Neural progenitor cell (in vitro differentiated cells): ENCODE data around the gene FAM131C. TPM values are rescaled to one million over a fixed set of nuclear protein-coding genes. Genes with fewer than 3 reads are reported as not detected.
A peak's percentile ranks its signal among the peaks of the same experiment; 100 is the strongest.
"Not testable (repeated sequence)": the region's sequence is repeated elsewhere in the genome, so short reads cannot be mapped to it uniquely, and the experiment has no call there.

Source experiments
- DNase-seq: peaks from one replicate; pipeline ENCODE4 v3.0.0-alpha.2; 2016; ENCODE audit warnings: low spot score
- H2AFZ ChIP-seq: fragments of 200-600 bp; sonication (generic); replicated peaks from 2 replicates; pipeline ENCODE4 v1.6.1; 2016; ENCODE audit warnings: antibody characterized with exemption
- H3F3A ChIP-seq: fragments of 200-600 bp; sonication (generic); 2 replicates; pipeline ENCODE4 v1.6.1; 2016; ENCODE audit warnings: antibody characterized with exemption, low read depth
- H3K27ac ChIP-seq: fragments of 200-600 bp; sonication (generic); 2 replicates; pipeline ENCODE4 v1.5.1; 2016; ENCODE audit warnings: mild to moderate bottlenecking
- H3K27me3 ChIP-seq: fragments of 200-600 bp; sonication (generic); 2 replicates; pipeline ENCODE4 v1.6.1; 2016; ENCODE audit warnings: mild to moderate bottlenecking, moderate library complexity
- H3K36me3 ChIP-seq: fragments of 200-600 bp; sonication (generic); 2 replicates; pipeline ENCODE4 v1.5.1; 2016
- H3K4me1 ChIP-seq: fragments of 200-600 bp; sonication (generic); 2 replicates; pipeline ENCODE4 v1.6.1; 2016; ENCODE audit warnings: mixed run types
- H3K4me2 ChIP-seq: fragments of 200-600 bp; sonication (generic); 2 replicates; pipeline ENCODE4 v1.6.1; 2016
- H3K4me3 ChIP-seq: fragments of 200-600 bp; sonication (generic); 2 replicates; pipeline ENCODE4 v1.5.1; 2016
- H3K79me2 ChIP-seq: fragments of 200-600 bp; sonication (generic); 2 replicates; pipeline ENCODE4 v1.6.1; 2016; ENCODE audit warnings: low read depth
- H3K9ac ChIP-seq: fragments of 200-600 bp; sonication (generic); 2 replicates; pipeline ENCODE4 v1.6.1; 2016
- H3K9me3 ChIP-seq: fragments of 200-600 bp; sonication (generic); 2 replicates; pipeline ENCODE4 v1.5.1; 2016; ENCODE audit warnings: low read depth
- H4K20me1 ChIP-seq: fragments of 200-600 bp; sonication (generic); 2 replicates; pipeline ENCODE4 v1.6.1; 2016; ENCODE audit warnings: low read depth
- H3K27ac Mint-ChIP-seq: 3 replicates; pipeline ENCODE4 v1.8.0; 2021; ENCODE audit warnings: mixed read lengths
- H3K27me3 Mint-ChIP-seq: 2 replicates; pipeline ENCODE4 v1.8.0; 2022; ENCODE audit warnings: low read depth, mild to moderate bottlenecking, inconsistent platforms, moderate library complexity, mixed read lengths; ENCODE audit not compliant: insufficient read depth
- H3K36me3 Mint-ChIP-seq: 3 replicates; pipeline ENCODE4 v1.8.0; 2021; ENCODE audit warnings: mixed read lengths
- H3K4me1 Mint-ChIP-seq: 3 replicates; pipeline ENCODE4 v1.8.0; 2021; ENCODE audit warnings: mixed read lengths
- H3K4me3 Mint-ChIP-seq: 3 replicates; pipeline ENCODE4 v1.8.0; 2021; ENCODE audit warnings: mild to moderate bottlenecking, moderate library complexity, mixed read lengths
- H3K9me3 Mint-ChIP-seq: 3 replicates; pipeline ENCODE4 v1.8.0; 2020; ENCODE audit warnings: mixed read lengths
- EZH2 ChIP-seq: fragments of 200-600 bp; sonication (generic); IDR thresholded peaks from 2 replicates; pipeline ENCODE4 v1.6.1; 2017; ENCODE audit warnings: antibody characterized with exemption, mild to moderate bottlenecking, moderate library complexity
- EZH2phosphoT487 ChIP-seq: fragments of 200-600 bp; sonication (generic); IDR thresholded peaks from 2 replicates; pipeline ENCODE4 v1.6.1; 2017; ENCODE audit warnings: antibody characterized with exemption
- total RNA-seq: library from RNA; depleted of rRNA; stranded (reverse); fragments of >200 nt; gene quantifications from 2 replicates; pipeline ENCODE4 v1.2.3, GENCODE V29; 2015; ENCODE audit warnings: low replicate concordance
- TF ChIP-seq, protein P1 (sequence below): fragments of 200-600 bp; sonication (generic); IDR thresholded peaks from 2 replicates; pipeline ENCODE4 v1.5.1; 2017; ENCODE audit warnings: antibody characterized with exemption, mild to moderate bottlenecking

The FAM131C gene
- total RNA-seq, 1 donor from 2014 or later, result 0.13 TPM

DNA sequence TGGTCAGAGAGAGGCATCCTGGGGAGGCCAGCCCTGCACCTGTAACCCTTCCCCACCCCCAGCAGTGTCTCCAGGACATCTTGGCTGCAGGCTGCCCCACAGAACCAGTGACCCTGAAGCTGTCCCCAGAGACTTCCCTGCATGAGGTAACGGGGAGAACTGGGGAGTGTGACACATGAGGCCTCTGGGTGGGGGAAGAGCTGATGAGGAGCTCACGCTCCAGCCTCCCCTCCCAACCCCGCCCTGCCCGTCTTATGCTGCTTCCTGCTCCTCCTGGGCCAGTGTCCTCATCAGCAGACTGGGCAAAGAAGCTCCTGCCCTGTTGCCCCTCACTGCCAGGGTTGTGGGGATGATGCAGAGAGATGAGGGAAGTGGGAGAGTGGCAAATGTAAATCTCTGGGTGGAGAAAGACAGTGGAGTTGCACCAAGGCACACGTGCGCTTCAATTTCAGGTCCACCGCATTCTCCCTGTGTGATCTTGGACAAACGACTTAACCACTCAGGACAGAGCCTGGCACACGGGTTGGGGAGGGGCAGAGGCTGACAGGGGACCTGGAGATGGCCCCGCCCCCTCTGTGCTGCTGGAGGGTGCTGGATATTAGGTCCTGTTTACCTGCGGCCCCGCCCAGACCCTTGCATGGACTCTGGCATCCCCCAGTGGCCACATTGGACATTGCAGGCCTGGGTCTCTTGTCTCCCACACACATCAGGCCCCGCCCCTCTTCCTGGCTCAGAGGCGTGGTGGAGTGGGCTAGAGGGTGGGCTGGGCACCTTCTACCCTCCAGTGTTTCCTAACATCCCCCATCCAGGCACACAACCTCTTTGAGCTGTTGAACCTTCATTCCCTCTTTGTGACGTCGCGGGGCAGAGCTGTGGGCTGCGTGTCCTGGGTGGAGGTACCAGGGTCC lies 17.6 kb downstream of the FAM131C start:
- H3K4me1 ChIP-seq, result no peaks in the 10 kb centered on the region
- Mint-ChIP-seq H3K9me3 (no peaks in the 10 kb centered on the region), H3K4me3 (no peak overlapping the region), H3K27me3 (peaks cover 6% of the 10 kb centered on the region), H3K4me1 (peaks cover 9% of the 10 kb centered on the region), H3K27ac (peak overlapping the region; percentile 96), H3K36me3 (no peaks in the 10 kb centered on the region)
- H3K36me3 ChIP-seq, result no peaks in the 10 kb centered on the region
- no peaks in the 10 kb centered on the region for H3K9me3 ChIP-seq
- TF ChIP-seq EZH2phosphoT487, result no peak
- no peak for TF ChIP-seq EZH2
- TF ChIP-seq, protein P1, sequence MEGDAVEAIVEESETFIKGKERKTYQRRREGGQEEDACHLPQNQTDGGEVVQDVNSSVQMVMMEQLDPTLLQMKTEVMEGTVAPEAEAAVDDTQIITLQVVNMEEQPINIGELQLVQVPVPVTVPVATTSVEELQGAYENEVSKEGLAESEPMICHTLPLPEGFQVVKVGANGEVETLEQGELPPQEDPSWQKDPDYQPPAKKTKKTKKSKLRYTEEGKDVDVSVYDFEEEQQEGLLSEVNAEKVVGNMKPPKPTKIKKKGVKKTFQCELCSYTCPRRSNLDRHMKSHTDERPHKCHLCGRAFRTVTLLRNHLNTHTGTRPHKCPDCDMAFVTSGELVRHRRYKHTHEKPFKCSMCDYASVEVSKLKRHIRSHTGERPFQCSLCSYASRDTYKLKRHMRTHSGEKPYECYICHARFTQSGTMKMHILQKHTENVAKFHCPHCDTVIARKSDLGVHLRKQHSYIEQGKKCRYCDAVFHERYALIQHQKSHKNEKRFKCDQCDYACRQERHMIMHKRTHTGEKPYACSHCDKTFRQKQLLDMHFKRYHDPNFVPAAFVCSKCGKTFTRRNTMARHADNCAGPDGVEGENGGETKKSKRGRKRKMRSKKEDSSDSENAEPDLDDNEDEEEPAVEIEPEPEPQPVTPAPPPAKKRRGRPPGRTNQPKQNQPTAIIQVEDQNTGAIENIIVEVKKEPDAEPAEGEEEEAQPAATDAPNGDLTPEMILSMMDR, result peak; percentile 81
- no peak overlapping the region for H3K27ac ChIP-seq
- no peaks in the 10 kb centered on the region for H3K79me2 ChIP-seq
- H2AFZ ChIP-seq, result no peak overlapping the region
- H3F3A ChIP-seq, result peaks cover 9% of the 10 kb centered on the region
- H4K20me1 ChIP-seq, result no peaks in the 10 kb centered on the region
- no peak overlapping the region for H3K4me3 ChIP-seq
- peak; percentile 96 for DNase-seq
- H3K9ac ChIP-seq, result no peak overlapping the region
- no peak overlapping the region for H3K4me2 ChIP-seq
- no peaks in the 10 kb centered on the region for H3K27me3 ChIP-seq

DNA sequence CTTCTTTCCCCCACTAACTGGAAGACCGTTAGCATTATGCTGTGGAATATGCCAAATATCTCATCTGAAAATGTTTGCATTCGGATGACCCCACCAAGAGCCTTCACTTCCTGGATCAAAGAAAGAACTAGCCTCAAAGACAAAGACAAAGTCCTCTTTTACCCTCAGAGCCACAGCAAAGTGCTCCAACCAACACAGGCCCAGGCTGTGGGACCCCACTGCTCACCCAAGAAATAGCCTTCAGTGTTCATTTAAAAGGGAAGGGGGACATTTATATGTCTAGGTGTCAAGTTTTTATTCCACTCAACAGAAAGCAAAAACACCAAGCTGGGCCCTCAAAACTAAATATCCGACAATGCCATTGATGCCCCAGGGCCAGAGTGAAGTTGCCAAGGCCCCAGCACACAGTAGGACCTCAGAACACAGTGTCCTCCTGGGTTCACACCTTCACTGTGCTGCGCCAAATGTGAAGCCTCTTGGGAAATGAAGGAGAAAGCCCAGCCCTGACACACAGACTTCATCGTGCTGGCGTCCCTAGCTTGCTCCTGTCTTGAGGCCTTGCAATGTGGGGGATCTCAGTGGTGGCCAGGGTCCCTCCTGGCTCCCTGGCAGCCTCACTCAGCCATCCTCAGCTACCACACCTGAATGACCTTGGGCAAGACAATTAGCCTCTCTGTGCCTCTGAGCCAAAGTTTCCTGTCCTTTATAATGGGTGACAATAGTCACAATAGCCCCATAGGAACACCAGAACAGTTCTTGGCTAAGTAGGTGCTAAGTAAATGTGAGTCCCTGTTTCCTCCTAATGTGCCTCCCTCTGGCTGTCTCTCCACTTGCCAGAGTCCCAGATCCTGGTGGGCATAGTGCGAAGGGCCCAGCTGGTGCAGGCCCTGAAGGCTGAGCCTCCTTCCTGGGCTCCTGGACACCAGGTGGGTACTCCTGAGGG lies 18.6 kb downstream of the FAM131C start:
- Histone ChIP-seq H3K4me3 (no peak overlapping the region), H3K36me3 (no peaks in the 10 kb centered on the region), H3K9me3 (no peaks in the 10 kb centered on the region), H3K27ac (no peak overlapping the region), H3K79me2 (no peaks in the 10 kb centered on the region), H3K27me3 (no peaks in the 10 kb centered on the region), H3K9ac (no peak overlapping the region), H3K4me2 (no peak overlapping the region), H3K4me1 (peaks cover 5% of the 10 kb centered on the region), H4K20me1 (no peaks in the 10 kb centered on the region), H2AFZ (no peak overlapping the region), H3F3A (peaks cover 9% of the 10 kb centered on the region)
- Mint-ChIP-seq H3K4me3 (no peak overlapping the region), H3K27me3 (peaks cover 4% of the 10 kb centered on the region), H3K36me3 (no peaks in the 10 kb centered on the region), H3K4me1 (peaks cover 15% of the 10 kb centered on the region), H3K27ac (no peak overlapping the region), H3K9me3 (no peaks in the 10 kb centered on the region)
- DNase-seq, result no peak
- TF ChIP-seq EZH2phosphoT487 (no peak), EZH2 (no peak)
- TF ChIP-seq, protein P1, result no peak

DNA sequence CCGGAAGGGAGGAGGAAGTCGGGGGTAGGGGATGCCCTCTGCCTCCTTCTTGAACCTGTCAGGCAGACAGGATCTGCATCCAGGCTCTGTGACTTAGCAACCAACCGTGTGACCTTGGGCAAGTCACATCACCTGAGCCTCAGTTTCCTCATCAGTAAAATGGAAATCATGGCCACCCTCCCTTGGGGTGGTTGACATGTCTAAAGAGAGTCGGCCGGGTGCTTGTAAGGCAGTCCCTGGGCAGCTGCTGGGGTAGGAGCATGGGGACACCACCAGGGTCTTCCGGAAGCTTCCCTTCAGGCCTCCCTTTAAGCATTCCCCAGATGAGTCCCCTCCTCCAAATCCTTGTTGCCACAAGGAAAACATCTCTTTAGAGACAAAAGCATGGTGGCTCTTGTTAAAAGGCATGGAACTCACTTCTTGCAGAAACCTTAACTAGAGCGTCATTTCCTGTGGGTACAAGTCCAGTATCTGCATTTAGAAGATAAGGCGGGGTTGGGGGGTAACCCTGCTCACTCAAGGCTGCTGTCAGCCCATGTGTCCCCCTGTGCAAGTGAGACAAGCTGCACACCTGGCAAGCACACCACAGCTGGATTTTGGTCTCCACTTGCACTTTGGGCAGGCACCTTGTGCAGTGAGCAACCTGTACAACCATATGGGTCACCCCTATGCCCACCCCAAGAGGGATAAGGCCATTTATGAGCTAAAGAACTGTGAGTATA lies 19.5 kb downstream of the FAM131C start:
- Histone ChIP-seq H3K27me3 (no peaks in the 10 kb centered on the region), H3K9ac (no peak overlapping the region), H3K79me2 (no peaks in the 10 kb centered on the region), H3K4me1 (peaks cover 8% of the 10 kb centered on the region), H3F3A (peaks cover 9% of the 10 kb centered on the region), H3K9me3 (no peaks in the 10 kb centered on the region), H3K4me2 (no peak overlapping the region), H2AFZ (no peak overlapping the region), H3K36me3 (no peaks in the 10 kb centered on the region), H3K4me3 (no peak overlapping the region), H4K20me1 (no peaks in the 10 kb centered on the region), H3K27ac (no peak overlapping the region)
- no peak for DNase-seq
- Mint-ChIP-seq H3K27ac (no peak overlapping the region), H3K36me3 (no peaks in the 10 kb centered on the region), H3K9me3 (no peaks in the 10 kb centered on the region), H3K4me1 (peaks cover 19% of the 10 kb centered on the region), H3K4me3 (no peak overlapping the region), H3K27me3 (peaks cover 4% of the 10 kb centered on the region)
- TF ChIP-seq, protein P1, result no peak
- TF ChIP-seq EZH2 (no peak), EZH2phosphoT487 (no peak)

DNA sequence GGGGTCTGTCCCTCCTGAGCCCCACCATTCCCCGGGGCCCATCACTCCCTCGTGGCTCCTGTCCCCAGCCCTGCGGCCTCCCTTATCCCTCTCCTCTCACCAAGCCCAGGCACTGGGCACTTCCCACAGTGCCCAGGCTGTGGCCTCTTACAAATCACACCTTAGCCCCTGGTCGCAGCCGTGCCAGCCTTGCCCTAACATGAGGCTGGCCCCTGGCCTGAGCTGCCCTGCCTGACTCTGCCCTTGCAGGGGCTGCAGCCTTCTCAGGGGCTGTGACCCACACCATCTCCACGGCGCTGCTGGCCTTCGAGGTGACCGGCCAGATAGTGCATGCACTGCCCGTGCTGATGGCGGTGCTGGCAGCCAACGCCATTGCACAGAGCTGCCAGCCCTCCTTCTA lies 21.5 kb downstream of the FAM131C start:
- H4K20me1 ChIP-seq, H3K36me3 Mint-ChIP-seq, H3K36me3 ChIP-seq, H3K27ac ChIP-seq, DNase-seq, H3K9me3 ChIP-seq, H3K4me1 ChIP-seq, H3K79me2 ChIP-seq, H3K27me3 ChIP-seq, H3K4me2 ChIP-seq, H3K4me3 ChIP-seq, H3K9ac ChIP-seq, H2AFZ ChIP-seq, H3K9me3 Mint-ChIP-seq, H3K4me3 Mint-ChIP-seq, H3K27ac Mint-ChIP-seq: not testable (repeated sequence)
- Mint-ChIP-seq H3K27me3 (peaks cover 11% of the 10 kb centered on the region), H3K4me1 (peaks cover 19% of the 10 kb centered on the region)
- peaks cover 16% of the 10 kb centered on the region for H3F3A ChIP-seq
